AG09309 (cell line): ENCODE data around the gene CBX6.

ENCODE experiments used
- DNase-seq: peaks from one replicate; pipeline ENCODE4 v3.0.0-alpha.2; 2010; ENCODE audit warnings: low read depth
- H3K4me3 ChIP-seq: 2 replicates; pipeline ENCODE4 v1.5.1; 2011; ENCODE audit warnings: mild to moderate bottlenecking, low read depth, low read length, moderate library complexity; ENCODE audit not compliant: control insufficient read depth
- TF ChIP-seq, protein P1 (sequence below): IDR thresholded peaks from 2 replicates; pipeline ENCODE4 v1.5.1; 2011; ENCODE audit warnings: mild to moderate bottlenecking, low read depth, low read length, inconsistent platforms; ENCODE audit not compliant: insufficient read depth, control insufficient read depth; ENCODE audit errors: missing control alignments

Gene CBX6

DNA sequence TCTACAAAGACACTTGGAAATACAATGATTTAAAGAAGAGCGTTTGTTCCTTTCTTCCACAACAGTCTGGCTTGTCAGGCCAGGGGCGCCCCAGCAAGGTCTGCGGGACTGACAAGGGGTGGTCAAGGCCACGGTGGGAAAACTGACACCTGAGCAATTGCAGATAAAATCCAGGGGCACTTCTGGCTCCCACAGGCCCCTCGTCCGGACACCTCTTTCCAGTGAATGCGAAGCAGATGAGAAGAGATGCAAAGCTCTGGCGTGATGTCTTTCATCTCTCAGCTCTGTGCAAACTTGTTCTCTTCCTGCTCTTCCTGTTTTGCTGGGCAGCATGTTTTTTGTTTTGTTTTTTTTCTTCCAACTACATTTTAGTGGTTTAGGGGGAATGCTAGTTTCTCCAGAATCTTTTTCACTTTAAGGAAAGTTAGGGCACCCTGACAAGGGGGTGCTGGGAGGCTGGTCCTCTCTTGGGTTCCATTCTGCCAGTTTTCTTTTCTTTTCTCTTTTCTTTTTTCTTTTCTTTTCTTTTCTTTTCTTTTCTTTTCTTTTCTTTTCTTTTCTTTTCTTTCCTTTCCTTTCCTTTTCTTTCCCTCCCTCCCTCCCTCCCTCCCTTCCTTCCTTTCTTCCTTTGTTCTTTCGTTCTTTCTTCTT is 11.1 kb upstream of the CBX6 start:
- no peak for DNase-seq
- H3K4me3 ChIP-seq = no peak overlapping the region
- TF ChIP-seq, protein P1, sequence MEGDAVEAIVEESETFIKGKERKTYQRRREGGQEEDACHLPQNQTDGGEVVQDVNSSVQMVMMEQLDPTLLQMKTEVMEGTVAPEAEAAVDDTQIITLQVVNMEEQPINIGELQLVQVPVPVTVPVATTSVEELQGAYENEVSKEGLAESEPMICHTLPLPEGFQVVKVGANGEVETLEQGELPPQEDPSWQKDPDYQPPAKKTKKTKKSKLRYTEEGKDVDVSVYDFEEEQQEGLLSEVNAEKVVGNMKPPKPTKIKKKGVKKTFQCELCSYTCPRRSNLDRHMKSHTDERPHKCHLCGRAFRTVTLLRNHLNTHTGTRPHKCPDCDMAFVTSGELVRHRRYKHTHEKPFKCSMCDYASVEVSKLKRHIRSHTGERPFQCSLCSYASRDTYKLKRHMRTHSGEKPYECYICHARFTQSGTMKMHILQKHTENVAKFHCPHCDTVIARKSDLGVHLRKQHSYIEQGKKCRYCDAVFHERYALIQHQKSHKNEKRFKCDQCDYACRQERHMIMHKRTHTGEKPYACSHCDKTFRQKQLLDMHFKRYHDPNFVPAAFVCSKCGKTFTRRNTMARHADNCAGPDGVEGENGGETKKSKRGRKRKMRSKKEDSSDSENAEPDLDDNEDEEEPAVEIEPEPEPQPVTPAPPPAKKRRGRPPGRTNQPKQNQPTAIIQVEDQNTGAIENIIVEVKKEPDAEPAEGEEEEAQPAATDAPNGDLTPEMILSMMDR = no peak

DNA sequence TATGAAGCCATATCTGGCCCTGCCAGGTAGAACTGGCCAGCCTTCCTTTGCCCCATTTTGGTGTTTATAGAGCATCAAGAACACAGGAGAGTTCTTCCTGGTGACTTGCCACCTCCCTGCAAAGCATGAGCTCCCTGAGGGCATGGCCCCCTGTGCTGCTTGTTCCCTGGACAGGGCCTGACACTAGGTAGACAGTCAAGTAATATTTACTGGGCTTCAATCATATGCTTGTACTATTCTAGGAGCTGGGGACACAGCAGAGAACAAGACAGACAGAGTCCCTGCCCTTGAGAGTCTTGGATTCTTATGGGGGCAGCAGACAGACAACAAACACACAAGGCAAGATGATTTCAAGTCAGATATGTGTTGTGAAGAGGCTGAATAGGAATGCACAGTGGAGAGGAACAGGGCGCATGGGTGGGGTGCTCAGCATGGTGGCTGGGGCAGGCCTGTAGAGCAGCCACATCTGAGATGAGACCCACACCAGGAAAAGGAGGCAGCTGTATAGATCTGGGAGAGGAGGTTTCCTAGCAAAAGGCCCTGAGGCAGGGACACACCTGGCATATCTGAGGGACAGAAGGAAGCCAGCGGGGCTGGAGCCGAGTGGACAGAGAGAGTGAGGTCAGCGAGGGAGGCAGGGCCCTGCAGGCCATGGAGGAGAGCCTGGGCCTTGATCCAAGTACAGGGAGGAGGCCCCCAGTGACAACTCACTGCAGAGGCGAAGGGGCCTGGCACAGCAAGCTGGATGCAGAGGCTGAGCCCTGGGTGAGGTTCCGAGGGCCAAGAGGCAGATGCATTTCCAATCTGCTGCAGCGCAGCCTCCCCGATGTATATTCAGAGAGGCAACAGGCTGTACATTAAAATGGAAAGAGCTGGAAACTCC is 10.2 kb upstream of the CBX6 start:
- TF ChIP-seq, protein P1 = no peak
- no peak overlapping the region for H3K4me3 ChIP-seq
- DNase-seq = no peak

DNA sequence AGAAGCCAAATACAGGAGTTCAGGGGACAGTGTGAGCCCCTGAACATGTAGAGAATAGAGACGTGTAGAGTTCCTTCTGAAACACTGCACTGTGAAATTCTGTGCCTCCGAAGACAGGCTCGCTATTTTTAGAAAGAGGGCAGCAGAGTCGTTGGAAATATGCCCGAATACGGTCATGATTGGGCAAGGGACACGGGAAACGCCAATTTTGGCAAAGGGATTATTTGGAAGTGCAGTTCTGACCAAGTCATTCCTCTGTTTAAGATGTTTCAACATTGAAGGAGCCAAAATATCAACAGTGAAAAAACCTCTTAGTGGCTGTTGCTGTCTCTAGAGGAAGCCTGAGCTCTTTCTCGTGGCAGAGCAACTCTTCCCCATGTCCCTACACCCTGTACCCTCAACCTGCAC is 9.5 kb upstream of the CBX6 start:
- DNase-seq = peak; percentile 67
- TF ChIP-seq, protein P1 = no peak
- H3K4me3 ChIP-seq = no peak overlapping the region

- no peak overlapping the region for H3K4me3 ChIP-seq
- no peak for DNase-seq
- TF ChIP-seq, protein P1 = no peak
Observed at GRCh38 chr22:38879961-38880360, 7.9 kb upstream of the CBX6 start.

GRCh38 chr22:38879108-38879729 is 7.2 kb upstream of the CBX6 start:
- TF ChIP-seq, protein P1 = no peak
- DNase-seq = no peak
- no peak overlapping the region for H3K4me3 ChIP-seq

DNA sequence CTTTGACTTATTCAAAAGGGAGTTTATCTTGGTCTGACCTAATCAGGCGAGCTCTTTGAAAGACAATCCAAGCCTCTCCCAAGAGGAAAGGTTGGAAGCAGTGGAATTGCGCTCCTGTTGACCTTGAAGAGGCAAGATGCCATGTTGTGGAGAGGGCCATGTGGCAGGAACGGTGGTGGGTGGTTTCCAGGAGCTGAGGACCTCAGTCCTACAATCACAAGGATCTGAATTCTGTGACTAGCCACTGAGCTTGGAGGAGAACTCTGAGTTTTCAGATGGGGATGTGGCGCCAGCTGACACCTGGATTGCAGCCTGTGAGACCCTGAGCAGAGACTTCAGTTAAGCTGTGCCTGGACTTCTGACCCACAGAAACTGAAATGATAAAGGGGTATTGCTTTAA is 6.0 kb upstream of the CBX6 start:
- no peak for DNase-seq
- H3K4me3 ChIP-seq = no peak overlapping the region
- TF ChIP-seq, protein P1 = no peak
